MM.1S (cell line): ENCODE measurements around the gene FAIM2.

Experiments
- DNase-seq: peaks from one replicate; pipeline ENCODE4 v3.0.0-alpha.2; 2015
- H2AFZ ChIP-seq: fragments of 300-600 bp; sonication (generic); 2 replicates; pipeline ENCODE4 v1.6.0; 2016; ENCODE audit warnings: antibody characterized with exemption, low read length
- H3F3A ChIP-seq: fragments of 300-600 bp; sonication (generic); 2 replicates; pipeline ENCODE4 v1.6.1; 2016; ENCODE audit warnings: mild to moderate bottlenecking, antibody characterized with exemption, low read length, moderate library complexity, mixed read lengths; ENCODE audit not compliant: insufficient read depth
- H3K27ac ChIP-seq: fragments of 300-600 bp; sonication (generic); 2 replicates; pipeline ENCODE4 v1.5.1; 2016; ENCODE audit warnings: mild to moderate bottlenecking, low read length
- H3K27me3 ChIP-seq: fragments of 300-600 bp; sonication (generic); replicated peaks from 2 replicates; pipeline ENCODE4 v1.6.0; 2016; ENCODE audit warnings: low read length; ENCODE audit not compliant: insufficient read depth
- H3K36me3 ChIP-seq: fragments of 300-600 bp; sonication (generic); replicated peaks from 2 replicates; pipeline ENCODE4 v1.6.1; 2016; ENCODE audit warnings: mild to moderate bottlenecking, low read length, mixed read lengths; ENCODE audit not compliant: insufficient read depth
- H3K4me1 ChIP-seq: fragments of 300-600 bp; sonication (generic); 2 replicates; pipeline ENCODE4 v1.6.1; 2016; ENCODE audit warnings: low read length, mixed read lengths
- H3K4me2 ChIP-seq: fragments of 300-600 bp; sonication (generic); 2 replicates; pipeline ENCODE4 v1.6.0; 2016; ENCODE audit warnings: low read depth, low read length
- H3K4me3 ChIP-seq: fragments of 300-600 bp; sonication (generic); 2 replicates; pipeline ENCODE4 v1.5.1; 2016; ENCODE audit warnings: low read length, mixed read lengths
- H3K79me2 ChIP-seq: fragments of 300-600 bp; sonication (generic); 2 replicates; pipeline ENCODE4 v1.6.1; 2016; ENCODE audit warnings: mixed run types, low read length, mixed read lengths
- H3K9ac ChIP-seq: fragments of 300-600 bp; sonication (generic); 2 replicates; pipeline ENCODE4 v1.6.1; 2016; ENCODE audit warnings: low read length, mixed read lengths
- H3K9me2 ChIP-seq: fragments of 300-600 bp; sonication (generic); replicated peaks from 2 replicates; pipeline ENCODE4 v1.6.1; 2016; ENCODE audit warnings: mild to moderate bottlenecking, low read length, mixed read lengths; ENCODE audit not compliant: insufficient read depth
- H3K9me3 ChIP-seq: fragments of 300-600 bp; sonication (generic); replicated peaks from 2 replicates; pipeline ENCODE4 v1.6.1; 2016; ENCODE audit warnings: mild to moderate bottlenecking, low read length, mixed read lengths; ENCODE audit not compliant: insufficient read depth
- H4K20me1 ChIP-seq: fragments of 300-600 bp; sonication (generic); 2 replicates; pipeline ENCODE4 v1.6.1; 2016; ENCODE audit warnings: mild to moderate bottlenecking, low read length, moderate library complexity, mixed read lengths; ENCODE audit not compliant: insufficient read depth
- EZH2 ChIP-seq: fragments of 300-600 bp; sonication (generic); optimal IDR thresholded peaks from 2 replicates; pipeline ENCODE3; 2017; ENCODE audit warnings: low read depth, mild to moderate bottlenecking, antibody characterized with exemption, low read length, mixed read lengths
- EZH2phosphoT487 ChIP-seq: fragments of 300-600 bp; sonication (generic); IDR thresholded peaks from 2 replicates; pipeline ENCODE4 v1.6.1; 2018; ENCODE audit warnings: antibody characterized with exemption, low read length
- TF ChIP-seq, protein P1 (sequence below): fragments of 300-600 bp; sonication (generic); IDR thresholded peaks from 2 replicates; pipeline ENCODE4 v1.5.1; 2016; ENCODE audit warnings: antibody characterized with exemption, low read length, mixed read lengths

FAIM2 gene

DNA sequence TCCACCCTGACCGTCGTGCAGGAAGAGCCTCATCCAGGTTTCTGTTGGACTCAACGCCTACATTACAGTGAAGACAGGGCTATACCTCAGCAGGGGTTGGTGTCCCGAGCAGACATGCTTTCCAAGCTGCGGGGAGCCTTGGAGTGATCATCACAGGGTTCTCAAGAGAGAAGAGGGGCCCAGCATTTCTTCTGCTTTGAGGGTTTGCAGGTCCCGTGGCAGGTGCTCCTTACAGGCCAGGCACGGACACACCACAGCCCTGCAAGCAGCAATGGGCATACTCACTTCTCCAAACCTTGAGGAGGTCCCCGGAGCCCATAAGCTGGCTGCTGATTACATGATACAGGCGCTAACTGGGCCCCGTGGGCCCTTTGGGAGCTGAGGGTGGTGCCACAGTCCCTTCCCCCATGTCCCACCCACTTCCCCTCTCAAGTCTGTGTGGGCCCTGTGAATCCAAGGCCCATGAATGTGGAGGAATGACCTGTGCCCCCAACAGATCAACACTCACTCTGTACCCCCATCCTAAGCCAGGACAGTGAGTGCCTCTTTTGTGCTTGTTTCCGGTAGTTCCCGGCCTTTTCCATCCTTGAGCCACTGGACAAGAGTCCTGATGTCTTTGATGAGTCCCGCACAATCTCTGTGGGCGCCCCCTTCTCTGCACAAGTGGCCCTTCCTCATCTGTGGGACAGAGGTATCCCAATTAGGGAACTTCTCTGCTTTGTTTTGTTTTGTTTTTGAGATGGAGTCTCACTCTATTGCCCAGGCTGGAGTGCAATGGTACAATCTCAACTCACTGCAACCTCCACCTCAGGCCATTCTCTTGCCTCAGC is 47.9 kb upstream of the FAIM2 start:
- no peak overlapping the region for H3K27ac ChIP-seq
- no peaks in the 10 kb centered on the region for H3F3A ChIP-seq
- peaks cover 23% of the 10 kb centered on the region for H3K27me3 ChIP-seq
- no peak for DNase-seq
- no peaks in the 10 kb centered on the region for H3K9me3 ChIP-seq
- H3K79me2 ChIP-seq: no peaks in the 10 kb centered on the region
- no peak overlapping the region for H3K4me3 ChIP-seq
- TF ChIP-seq EZH2 (no peak), EZH2phosphoT487 (no peak)
- TF ChIP-seq, protein P1, sequence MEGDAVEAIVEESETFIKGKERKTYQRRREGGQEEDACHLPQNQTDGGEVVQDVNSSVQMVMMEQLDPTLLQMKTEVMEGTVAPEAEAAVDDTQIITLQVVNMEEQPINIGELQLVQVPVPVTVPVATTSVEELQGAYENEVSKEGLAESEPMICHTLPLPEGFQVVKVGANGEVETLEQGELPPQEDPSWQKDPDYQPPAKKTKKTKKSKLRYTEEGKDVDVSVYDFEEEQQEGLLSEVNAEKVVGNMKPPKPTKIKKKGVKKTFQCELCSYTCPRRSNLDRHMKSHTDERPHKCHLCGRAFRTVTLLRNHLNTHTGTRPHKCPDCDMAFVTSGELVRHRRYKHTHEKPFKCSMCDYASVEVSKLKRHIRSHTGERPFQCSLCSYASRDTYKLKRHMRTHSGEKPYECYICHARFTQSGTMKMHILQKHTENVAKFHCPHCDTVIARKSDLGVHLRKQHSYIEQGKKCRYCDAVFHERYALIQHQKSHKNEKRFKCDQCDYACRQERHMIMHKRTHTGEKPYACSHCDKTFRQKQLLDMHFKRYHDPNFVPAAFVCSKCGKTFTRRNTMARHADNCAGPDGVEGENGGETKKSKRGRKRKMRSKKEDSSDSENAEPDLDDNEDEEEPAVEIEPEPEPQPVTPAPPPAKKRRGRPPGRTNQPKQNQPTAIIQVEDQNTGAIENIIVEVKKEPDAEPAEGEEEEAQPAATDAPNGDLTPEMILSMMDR: no peak
- H3K9ac ChIP-seq: no peak overlapping the region
- no peak overlapping the region for H3K4me2 ChIP-seq
- H3K9me2 ChIP-seq: no peaks in the 10 kb centered on the region
- H4K20me1 ChIP-seq: no peaks in the 10 kb centered on the region
- H3K4me1 ChIP-seq: no peaks in the 10 kb centered on the region
- no peaks in the 10 kb centered on the region for H3K36me3 ChIP-seq
- H2AFZ ChIP-seq: no peak overlapping the region

DNA sequence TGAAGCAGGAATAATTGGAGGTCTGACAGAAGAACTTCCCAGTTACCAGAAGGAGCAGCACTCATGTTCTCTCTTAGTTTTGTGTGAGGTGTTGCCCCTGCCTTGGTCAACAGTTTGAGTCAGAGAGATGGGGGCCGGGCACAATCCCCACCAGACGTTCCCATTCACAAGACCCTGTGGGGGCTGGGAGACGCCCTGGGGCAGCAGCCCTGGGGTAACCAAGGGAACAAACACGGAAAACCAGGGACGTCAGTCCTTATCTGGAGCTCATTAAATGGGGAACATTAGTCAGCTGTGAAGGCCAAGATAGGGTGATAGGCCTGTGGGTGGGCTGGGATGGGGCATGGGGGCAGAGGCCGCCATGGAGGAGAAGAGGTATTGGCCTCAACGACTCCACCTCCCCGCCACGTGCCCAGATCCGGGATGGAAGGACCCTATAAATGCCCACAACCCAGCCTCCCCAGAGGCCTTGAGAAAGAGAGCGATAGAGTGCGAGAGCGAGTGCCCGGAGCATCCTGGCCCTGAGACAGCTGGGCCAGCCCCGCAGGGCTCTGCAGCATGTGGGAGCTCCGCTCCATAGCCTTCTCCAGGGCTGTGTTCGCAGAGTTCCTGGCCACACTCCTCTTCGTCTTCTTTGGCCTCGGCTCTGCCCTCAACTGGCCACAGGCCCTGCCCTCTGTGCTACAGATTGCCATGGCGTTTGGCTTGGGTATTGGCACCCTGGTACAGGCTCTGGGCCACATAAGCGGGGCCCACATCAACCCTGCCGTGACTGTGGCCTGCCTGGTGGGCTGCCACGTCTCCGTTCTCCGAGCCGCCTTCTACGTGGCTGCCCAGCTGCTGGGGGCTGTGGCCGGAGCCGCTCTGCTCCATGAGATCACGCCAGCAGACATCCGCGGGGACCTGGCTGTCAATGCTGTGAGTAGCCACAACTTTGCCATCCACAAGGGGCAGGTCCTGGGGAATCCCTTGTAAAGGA is 46.9 kb upstream of the FAIM2 start, which contains the start of gene AQP2:
AQP2 (plus strand) TSS at position 465 of the 979 bp plus-strand sequence; CDS start at position 559, 94 bp downstream.
- DNase-seq: no peak
- Histone ChIP-seq H3K4me3 (no peak within 1 kb of the TSS), H3K9ac (no peak within 1 kb of the TSS), H3K27ac (no peak within 1 kb of the TSS), H3K9me3 (no peaks in the 10 kb centered on the region), H2AFZ (no peak within 1 kb of the TSS), H3K4me2 (no peak within 1 kb of the TSS), H4K20me1 (no peaks in the 10 kb centered on the region), H3K27me3 (peaks cover 13% of the 10 kb centered on the region), H3K79me2 (no peaks in the 10 kb centered on the region), H3K36me3 (no peaks in the 10 kb centered on the region), H3K9me2 (no peaks in the 10 kb centered on the region), H3F3A (no peaks in the 10 kb centered on the region), H3K4me1 (no peaks in the 10 kb centered on the region)
- no peak for TF ChIP-seq EZH2
- TF ChIP-seq EZH2phosphoT487: no peak
- TF ChIP-seq, protein P1: no peak

DNA sequence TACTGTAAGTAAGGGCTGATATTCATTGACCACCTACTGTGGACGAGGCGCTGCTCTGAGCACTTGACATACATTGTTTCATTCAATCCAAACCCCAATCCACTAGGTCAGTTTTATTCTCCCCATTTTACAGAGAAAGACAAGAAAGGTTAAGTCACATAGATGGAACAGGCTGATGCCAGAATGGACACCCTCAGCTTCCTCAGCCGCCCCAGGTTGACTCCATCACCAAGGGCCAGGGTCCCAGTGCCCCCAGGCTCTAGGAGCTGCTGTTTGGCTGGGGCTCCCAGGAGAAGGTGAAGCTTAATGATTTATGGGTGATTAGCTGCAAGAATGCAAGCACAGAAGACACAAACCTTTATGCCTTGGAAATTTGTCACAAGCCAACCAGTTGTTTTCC is 46.2 kb upstream of the FAIM2 start:
- Histone ChIP-seq H3K79me2 (no peaks in the 10 kb centered on the region), H3K27ac (no peak overlapping the region), H3K4me2 (no peak overlapping the region), H3K36me3 (no peaks in the 10 kb centered on the region), H3K27me3 (peaks cover 6% of the 10 kb centered on the region), H4K20me1 (no peaks in the 10 kb centered on the region), H3K4me1 (0 out of 2 replicates have a peak, but pooled peaks cover 6% of the 10 kb centered on the region), H3K9ac (no peak overlapping the region), H2AFZ (no peak overlapping the region), H3K9me2 (no peaks in the 10 kb centered on the region), H3F3A (no peaks in the 10 kb centered on the region), H3K9me3 (no peaks in the 10 kb centered on the region), H3K4me3 (no peak overlapping the region)
- TF ChIP-seq, protein P1: no peak
- no peak for TF ChIP-seq EZH2
- no peak for TF ChIP-seq EZH2phosphoT487
- no peak for DNase-seq
